ENCODE results near the gene SCAF1.

Gene SCAF1

GRCh38 chr19:49646586-49646985, 4.6 kb downstream of the SCAF1 start:
- no peak overlapping the region for H3K27ac Mint-ChIP-seq
- no peak for DNase-seq (ENCODE audit: low spot score in 2 of 2)
- H3K4me1 Mint-ChIP-seq: peaks cover 25% of the 10 kb centered on the region
- no peaks in the 10 kb centered on the region for H3K27me3 Mint-ChIP-seq
- peaks cover 12% of the 10 kb centered on the region for H3K36me3 Mint-ChIP-seq
- no peak overlapping the region for H3K4me3 Mint-ChIP-seq
- H3K9me3 Mint-ChIP-seq: no peaks in the 10 kb centered on the region
- no peak for ATAC-seq (ENCODE audit: low read depth)

DNA sequence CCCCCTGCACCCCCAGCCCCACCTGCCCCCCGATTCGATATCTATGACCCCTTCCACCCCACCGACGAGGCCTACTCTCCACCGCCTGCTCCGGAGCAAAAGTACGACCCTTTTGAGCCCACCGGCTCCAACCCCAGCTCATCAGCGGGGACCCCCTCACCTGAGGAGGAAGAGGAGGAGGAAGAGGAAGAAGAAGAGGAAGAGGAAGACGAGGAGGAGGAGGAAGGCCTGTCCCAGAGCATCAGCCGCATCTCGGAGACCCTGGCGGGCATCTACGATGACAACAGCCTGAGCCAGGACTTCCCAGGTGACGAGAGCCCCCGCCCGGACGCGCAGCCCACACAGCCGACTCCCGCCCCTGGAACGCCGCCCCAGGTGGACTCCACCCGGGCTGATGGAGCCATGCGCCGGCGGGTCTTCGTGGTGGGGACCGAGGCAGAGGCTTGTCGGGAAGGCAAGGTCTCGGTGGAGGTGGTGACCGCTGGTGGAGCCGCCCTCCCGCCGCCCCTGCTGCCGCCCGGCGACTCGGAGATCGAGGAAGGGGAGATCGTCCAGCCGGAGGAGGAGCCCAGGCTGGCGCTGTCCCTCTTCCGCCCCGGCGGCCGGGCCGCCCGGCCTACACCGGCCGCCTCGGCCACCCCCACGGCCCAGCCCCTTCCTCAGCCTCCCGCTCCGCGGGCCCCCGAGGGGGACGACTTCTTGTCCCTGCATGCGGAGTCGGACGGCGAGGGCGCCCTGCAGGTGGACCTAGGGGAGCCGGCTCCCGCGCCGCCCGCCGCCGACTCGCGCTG, 9.2 kb downstream of the SCAF1 start:
- H3K4me3 Mint-ChIP-seq: no peak overlapping the region
- no peaks in the 10 kb centered on the region for H3K27me3 Mint-ChIP-seq
- no peak overlapping the region for H3K27ac Mint-ChIP-seq
- peaks cover 14% of the 10 kb centered on the region for H3K36me3 Mint-ChIP-seq
- ATAC-seq (ENCODE audit: low read depth): no peak
- DNase-seq (ENCODE audit: low spot score in 2 of 2): no peak
- no peaks in the 10 kb centered on the region for H3K4me1 Mint-ChIP-seq
- H3K9me3 Mint-ChIP-seq: no peaks in the 10 kb centered on the region

DNA sequence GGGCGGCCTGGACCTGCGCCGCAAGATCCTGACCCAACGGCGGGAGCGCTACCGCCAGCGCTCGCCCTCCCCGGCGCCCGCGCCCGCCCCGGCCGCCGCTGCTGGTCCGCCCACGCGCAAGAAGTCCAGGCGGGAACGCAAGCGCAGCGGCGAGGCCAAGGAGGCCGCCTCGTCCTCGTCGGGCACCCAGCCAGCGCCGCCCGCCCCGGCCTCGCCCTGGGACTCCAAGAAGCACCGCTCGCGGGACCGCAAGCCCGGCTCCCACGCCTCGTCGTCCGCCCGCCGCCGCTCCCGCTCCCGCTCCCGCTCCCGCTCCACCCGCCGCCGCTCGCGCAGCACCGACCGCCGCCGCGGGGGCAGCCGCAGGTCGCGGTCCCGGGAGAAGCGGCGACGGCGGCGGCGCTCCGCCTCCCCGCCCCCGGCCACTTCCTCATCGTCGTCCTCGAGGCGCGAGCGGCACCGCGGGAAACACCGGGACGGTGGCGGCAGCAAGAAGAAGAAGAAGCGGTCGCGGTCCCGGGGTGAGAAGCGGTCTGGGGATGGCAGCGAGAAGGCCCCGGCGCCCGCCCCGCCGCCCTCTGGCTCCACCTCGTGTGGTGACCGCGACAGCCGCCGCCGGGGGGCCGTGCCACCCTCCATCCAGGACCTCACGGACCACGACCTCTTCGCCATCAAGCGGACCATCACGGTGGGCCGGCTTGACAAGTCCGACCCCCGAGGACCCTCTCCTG, 10.0 kb downstream of the SCAF1 start:
- Mint-ChIP-seq H3K4me3 (no peak overlapping the region), H3K27ac (no peak overlapping the region), H3K36me3 (peaks cover 14% of the 10 kb centered on the region), H3K27me3 (no peaks in the 10 kb centered on the region), H3K9me3 (no peaks in the 10 kb centered on the region), H3K4me1 (no peaks in the 10 kb centered on the region)
- no peak for ATAC-seq (ENCODE audit: low read depth)
- DNase-seq (ENCODE audit: low spot score in 2 of 2): no peak

DNA sequence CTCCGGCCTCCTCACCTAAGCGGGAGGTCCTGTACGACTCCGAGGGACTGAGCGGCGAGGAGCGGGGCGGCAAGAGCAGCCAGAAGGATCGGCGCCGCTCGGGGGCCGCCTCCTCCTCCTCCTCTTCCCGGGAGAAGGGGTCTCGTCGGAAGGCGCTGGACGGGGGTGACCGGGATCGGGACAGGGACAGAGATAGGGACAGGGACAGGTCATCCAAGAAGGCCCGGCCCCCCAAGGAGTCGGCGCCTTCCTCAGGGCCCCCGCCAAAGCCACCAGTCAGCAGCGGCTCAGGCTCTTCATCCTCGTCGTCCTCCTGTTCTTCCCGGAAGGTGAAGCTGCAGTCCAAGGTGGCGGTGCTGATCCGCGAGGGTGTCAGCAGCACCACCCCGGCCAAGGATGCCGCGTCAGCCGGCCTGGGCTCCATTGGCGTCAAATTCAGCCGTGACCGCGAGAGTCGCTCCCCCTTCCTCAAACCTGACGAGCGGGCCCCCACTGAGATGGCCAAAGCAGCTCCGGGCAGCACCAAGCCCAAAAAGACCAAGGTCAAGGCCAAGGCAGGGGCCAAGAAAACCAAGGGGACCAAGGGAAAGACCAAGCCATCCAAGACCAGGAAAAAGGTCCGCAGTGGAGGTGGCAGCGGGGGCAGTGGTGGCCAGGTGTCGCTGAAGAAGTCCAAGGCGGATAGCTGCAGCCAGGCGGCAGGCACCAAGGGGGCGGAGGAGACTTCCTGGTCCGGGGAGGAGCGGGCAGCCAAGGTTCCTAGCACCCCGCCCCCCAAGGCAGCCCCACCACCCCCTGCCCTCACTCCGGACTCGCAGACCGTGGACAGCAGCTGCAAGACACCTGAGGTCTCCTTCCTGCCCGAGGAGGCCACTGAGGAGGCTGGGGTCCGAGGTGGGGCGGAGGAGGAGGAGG, 10.8 kb downstream of the SCAF1 start:
- Mint-ChIP-seq H3K36me3 (peaks cover 17% of the 10 kb centered on the region), H3K9me3 (no peaks in the 10 kb centered on the region), H3K4me1 (peaks cover 3% of the 10 kb centered on the region), H3K4me3 (no peak overlapping the region), H3K27me3 (no peaks in the 10 kb centered on the region), H3K27ac (no peak overlapping the region)
- DNase-seq (ENCODE audit: low spot score in 2 of 2): no peak
- no peak for ATAC-seq (ENCODE audit: low read depth)

DNA sequence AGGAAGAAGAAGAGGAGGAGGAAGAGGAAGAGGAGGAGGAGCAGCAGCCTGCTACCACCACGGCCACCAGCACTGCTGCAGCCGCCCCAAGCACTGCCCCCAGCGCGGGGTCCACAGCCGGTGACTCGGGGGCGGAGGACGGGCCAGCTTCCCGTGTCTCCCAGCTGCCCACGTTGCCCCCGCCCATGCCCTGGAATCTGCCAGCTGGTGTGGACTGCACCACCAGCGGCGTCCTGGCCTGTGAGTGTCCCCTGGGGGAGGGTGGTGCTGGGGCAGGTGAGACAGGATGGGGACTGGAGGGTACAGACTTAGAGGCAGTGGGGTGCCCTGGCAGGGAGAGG, 11.4 kb downstream of the SCAF1 start:
- H3K4me1 Mint-ChIP-seq: peaks cover 3% of the 10 kb centered on the region
- H3K9me3 Mint-ChIP-seq: no peaks in the 10 kb centered on the region
- H3K4me3 Mint-ChIP-seq: no peak overlapping the region
- no peaks in the 10 kb centered on the region for H3K27me3 Mint-ChIP-seq
- H3K27ac Mint-ChIP-seq: no peak overlapping the region
- H3K36me3 Mint-ChIP-seq: peaks cover 17% of the 10 kb centered on the region
- ATAC-seq (ENCODE audit: low read depth): no peak
- no peak for DNase-seq (ENCODE audit: low spot score in 2 of 2)

- peaks cover 20% of the 10 kb centered on the region for H3K36me3 Mint-ChIP-seq
- H3K4me3 Mint-ChIP-seq: no peak overlapping the region
- peaks cover 3% of the 10 kb centered on the region for H3K4me1 Mint-ChIP-seq
- no peak for DNase-seq (ENCODE audit: low spot score in 2 of 2)
- no peaks in the 10 kb centered on the region for H3K27me3 Mint-ChIP-seq
- H3K27ac Mint-ChIP-seq: no peak overlapping the region
- no peak for ATAC-seq (ENCODE audit: low read depth)
- H3K9me3 Mint-ChIP-seq: no peaks in the 10 kb centered on the region
Observed at GRCh38 chr19:49654581-49654980, 12.6 kb downstream of the SCAF1 start.

DNA sequence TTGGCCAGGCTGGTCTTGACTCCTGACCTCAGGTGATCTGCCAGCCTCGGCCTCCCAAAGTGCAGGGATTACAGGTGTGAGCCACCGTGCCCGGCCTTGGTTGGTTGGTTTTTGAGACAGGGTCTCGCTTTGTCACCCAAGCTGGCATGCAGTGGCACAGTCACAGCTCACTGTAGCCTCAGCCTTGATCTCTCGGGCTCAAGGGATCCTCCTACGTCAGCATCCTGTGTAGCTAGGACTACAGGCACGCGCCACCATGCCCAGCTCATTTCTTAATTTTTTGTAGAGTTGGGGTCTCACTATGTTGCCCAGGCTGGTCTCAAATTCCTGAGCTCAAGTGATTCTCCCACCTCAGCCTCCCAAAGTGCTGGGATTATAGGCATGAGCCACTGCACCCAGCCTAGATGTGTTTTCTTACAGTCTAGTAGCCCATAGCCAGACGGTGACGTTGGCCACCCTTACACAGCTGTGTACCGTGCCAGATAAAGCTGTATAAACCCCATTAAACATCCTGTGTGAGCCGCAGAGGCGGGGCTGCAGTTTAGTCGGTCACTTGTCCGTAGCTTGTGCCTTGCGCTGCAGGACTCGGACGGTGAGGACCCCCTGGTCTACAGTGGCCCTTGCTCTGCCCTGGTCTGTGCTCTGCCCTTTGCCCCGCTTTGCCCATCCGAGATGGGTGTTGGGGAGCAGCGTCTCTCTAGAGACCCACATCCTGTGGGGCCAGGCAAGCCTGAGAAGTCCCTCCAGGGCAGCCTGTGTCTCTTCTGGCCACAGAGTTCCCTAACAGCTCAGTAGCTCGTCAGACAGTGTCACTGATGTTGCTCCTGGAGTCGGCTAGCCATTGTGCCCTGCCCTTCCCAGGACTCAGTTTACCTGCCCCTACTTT, 13.8 kb downstream of the SCAF1 start:
- peak overlapping the region; percentile 73 for H3K27ac Mint-ChIP-seq
- no peaks in the 10 kb centered on the region for H3K27me3 Mint-ChIP-seq
- no peak for ATAC-seq (ENCODE audit: low read depth)
- no peaks in the 10 kb centered on the region for H3K9me3 Mint-ChIP-seq
- peaks cover 3% of the 10 kb centered on the region for H3K4me1 Mint-ChIP-seq
- no peak overlapping the region for H3K4me3 Mint-ChIP-seq
- no peak for DNase-seq (ENCODE audit: low spot score in 2 of 2)
- H3K36me3 Mint-ChIP-seq: peaks cover 20% of the 10 kb centered on the region

- H3K36me3 Mint-ChIP-seq: peaks cover 20% of the 10 kb centered on the region
- no peaks in the 10 kb centered on the region for H3K9me3 Mint-ChIP-seq
- no peak for DNase-seq (ENCODE audit: low spot score in 2 of 2)
- ATAC-seq (ENCODE audit: low read depth): no peak
- no peak overlapping the region for H3K4me3 Mint-ChIP-seq
- no peak overlapping the region for H3K27ac Mint-ChIP-seq
- no peaks in the 10 kb centered on the region for H3K27me3 Mint-ChIP-seq
- H3K4me1 Mint-ChIP-seq: peaks cover 3% of the 10 kb centered on the region
Observed at GRCh38 chr19:49656456-49657109, 14.6 kb downstream of the SCAF1 start.

- Mint-ChIP-seq H3K27me3 (no peaks in the 10 kb centered on the region), H3K27ac (no peak overlapping the region), H3K36me3 (peaks cover 20% of the 10 kb centered on the region), H3K4me3 (no peak overlapping the region), H3K4me1 (peaks cover 4% of the 10 kb centered on the region), H3K9me3 (no peaks in the 10 kb centered on the region)
- DNase-seq (ENCODE audit: low spot score in 2 of 2) (no peak), ATAC-seq (ENCODE audit: low read depth) (no peak)
Observed at GRCh38 chr19:49657493-49658138, 15.6 kb downstream of the SCAF1 start.

GRCh38 chr19:49658139-49658517, 16.1 kb downstream of the SCAF1 start:
- DNase-seq (ENCODE audit: low spot score in 2 of 2): no peak
- H3K4me1 Mint-ChIP-seq: peaks cover 8% of the 10 kb centered on the region
- no peak overlapping the region for H3K4me3 Mint-ChIP-seq
- no peaks in the 10 kb centered on the region for H3K27me3 Mint-ChIP-seq
- no peak for ATAC-seq (ENCODE audit: low read depth)
- H3K9me3 Mint-ChIP-seq: no peaks in the 10 kb centered on the region
- H3K36me3 Mint-ChIP-seq: peaks cover 19% of the 10 kb centered on the region
- no peak overlapping the region for H3K27ac Mint-ChIP-seq

DNA sequence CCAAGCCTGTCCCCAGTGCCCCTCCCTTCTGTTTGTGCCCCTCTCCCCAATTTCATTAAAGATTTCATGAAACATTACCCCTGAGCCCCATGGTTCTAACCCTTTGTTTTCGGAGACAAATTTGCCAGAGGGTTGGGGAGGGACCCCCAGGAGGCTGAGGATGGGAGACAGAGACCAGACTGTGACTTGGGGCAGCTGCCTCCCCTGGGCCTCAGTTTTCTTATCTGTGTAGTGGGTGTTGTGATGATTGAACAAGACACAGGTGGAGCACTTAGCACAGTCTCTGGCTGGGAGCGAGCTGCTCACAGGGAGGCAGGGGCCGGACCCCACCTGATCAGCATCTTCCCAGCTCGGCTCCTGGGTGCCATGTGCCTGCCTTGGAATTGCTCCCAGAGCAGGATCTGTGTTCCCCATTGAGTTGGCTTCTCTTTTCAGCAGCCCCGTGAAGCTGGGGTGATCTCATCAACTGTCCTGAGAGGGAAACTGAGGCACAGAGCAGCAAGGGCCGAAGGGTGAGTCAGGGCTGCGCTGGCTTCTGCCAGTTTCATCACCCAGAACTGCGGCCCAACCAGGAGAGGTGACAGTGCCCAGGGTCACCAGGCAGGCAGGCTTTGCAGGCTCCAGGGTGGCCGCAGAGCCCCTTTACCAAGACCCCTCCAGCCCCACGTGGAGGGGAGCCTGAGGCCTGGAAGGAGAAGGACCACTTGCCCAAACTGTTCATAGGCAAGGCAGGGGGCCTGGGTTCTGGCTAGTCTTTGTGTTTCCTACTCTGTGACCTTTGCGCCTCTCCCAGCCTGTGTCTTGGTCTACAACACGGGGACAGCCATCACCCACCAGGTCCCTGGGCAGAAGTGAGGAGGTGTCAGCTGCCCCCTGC, 16.8 kb downstream of the SCAF1 start:
- Mint-ChIP-seq H3K4me3 (no peak overlapping the region), H3K4me1 (peaks cover 8% of the 10 kb centered on the region), H3K36me3 (peaks cover 19% of the 10 kb centered on the region), H3K27me3 (no peaks in the 10 kb centered on the region), H3K9me3 (no peaks in the 10 kb centered on the region), H3K27ac (no peak overlapping the region)
- DNase-seq (ENCODE audit: low spot score in 2 of 2) (no peak), ATAC-seq (ENCODE audit: low read depth) (no peak)

GRCh38 chr19:49660338-49660961, 18.4 kb downstream of the SCAF1 start:
- H3K4me3 Mint-ChIP-seq: no peak overlapping the region
- peaks cover 13% of the 10 kb centered on the region for H3K36me3 Mint-ChIP-seq
- peaks cover 17% of the 10 kb centered on the region for H3K4me1 Mint-ChIP-seq
- H3K27ac Mint-ChIP-seq: no peak overlapping the region
- ATAC-seq (ENCODE audit: low read depth): no peak
- H3K27me3 Mint-ChIP-seq: no peaks in the 10 kb centered on the region
- no peaks in the 10 kb centered on the region for H3K9me3 Mint-ChIP-seq
- no peak for DNase-seq (ENCODE audit: low spot score in 2 of 2)
